ENCODE results near the gene HEY2. TPM values are rescaled to one million over a fixed set of nuclear protein-coding genes. Genes with fewer than 3 reads are reported as not detected.
A peak's percentile ranks its signal among the peaks of the same experiment; 100 is the strongest.

Gene HEY2
- total RNA-seq, 2 donors from 2014 or later: 26.5 to 40.9 TPM

DNA sequence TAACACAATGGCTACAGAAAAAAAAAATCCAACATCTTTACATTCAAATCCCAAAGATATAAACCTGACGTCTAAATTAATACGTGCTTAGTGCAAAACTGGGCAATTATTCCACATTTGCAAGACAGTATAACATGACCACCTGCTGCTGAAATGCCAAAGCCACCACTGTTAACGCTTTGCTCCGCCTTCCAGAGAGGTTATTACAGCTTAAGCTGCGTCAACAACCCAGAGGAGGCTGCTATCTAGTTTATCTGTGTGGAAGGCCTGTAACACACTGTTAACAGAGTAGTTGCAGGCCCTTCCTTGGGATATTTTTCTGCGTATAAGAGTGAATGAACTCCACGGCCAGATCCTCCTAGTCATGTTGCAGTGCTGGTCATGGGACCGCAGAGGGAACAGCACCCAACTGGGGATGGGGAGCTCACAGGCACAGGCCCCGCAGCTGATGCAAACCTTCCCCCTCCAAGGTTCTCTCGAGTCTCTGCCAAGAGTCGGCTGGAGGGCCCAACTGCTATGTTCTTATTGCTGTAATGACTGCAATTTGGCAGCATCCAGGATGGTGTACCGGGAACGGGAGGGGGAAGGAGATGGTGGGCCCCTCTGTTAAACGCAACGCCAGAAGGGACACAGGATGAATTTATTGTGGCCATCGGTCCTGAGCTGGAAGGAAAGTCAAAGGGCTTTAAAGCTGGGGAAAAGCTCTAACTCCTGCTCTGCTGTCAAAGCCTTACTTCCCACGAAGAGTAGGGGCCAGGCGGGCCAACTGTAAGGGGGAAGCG, 40.3 kb downstream of the HEY2 start:
- ATAC-seq (ENCODE audit: insufficient number of reproducible peaks, low FRiP score, low read depth): peak; percentile 45
- Histone ChIP-seq H3K36me3 (no peaks in the 10 kb centered on the region), H3K4me1 (ENCODE audit: control insufficient read depth in 1 of 2, low read depth in 2 of 2) (peaks cover 31 to 42% of the 10 kb centered on the region in 2 donors), H3K4me3 (peak overlapping the region; percentile 97), H3K27me3 (replicated peaks; ENCODE audit: insufficient read depth) (no peaks in the 10 kb centered on the region), H3K9me3 (no peaks in the 10 kb centered on the region), H3K27ac (peak overlapping the region; percentile 95 to 99)
- DNase-seq (ENCODE audit: low spot score): no peak
- no peak for TF ChIP-seq CTCF (IDR thresholded peaks at IDR 0.05)

DNA sequence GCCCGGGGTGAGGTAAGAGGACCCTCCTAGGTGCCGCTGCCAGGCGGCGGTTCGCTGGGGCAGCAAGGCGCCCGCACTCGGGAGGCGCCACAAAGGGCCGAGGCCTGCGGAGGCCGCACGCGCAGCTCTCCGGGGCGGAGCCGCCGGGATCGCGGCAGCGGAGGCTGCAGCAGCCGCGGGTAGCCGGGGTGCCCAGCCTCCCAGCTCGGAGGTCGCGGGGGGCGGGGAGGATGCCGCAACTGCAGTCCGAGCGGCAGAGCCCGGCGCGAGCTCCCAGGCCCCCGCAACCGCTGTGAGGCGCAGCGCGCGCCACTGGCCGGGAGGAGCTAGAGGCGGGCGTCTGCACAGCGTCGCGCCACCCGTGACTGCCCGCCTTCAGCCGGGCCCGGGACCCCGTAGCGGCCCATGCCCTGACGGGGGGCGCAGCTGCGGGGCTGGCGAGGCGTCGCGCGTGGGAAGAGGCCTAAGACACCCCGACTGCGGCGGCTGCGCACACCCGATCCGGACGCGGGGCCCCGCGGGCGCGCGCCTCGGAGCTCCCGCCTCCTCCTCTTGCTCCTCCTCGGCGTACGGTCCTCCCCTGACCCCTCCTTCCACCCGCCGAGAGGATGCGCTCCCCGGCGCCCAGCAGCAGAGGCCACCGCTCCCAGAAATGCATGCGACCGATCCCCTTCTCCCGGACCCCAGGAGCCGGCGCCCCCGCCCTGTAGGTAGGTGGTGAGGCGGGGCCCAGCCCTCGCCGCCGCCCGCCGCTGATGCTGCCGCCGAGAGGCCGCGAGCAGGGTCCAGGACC, 41.1 kb downstream of the HEY2 start, which contains the start of gene NCOA7:
TSS of gene NCOA7 (plus strand) at position 603 of the 793 bp plus-strand sequence. CDS start 24,395 bp downstream, outside the sequence.
- H3K9me3 ChIP-seq: no peaks in the 10 kb centered on the region
- H3K27ac ChIP-seq: peak within 1 kb of the TSS; percentile 95 to 99
- ATAC-seq (ENCODE audit: insufficient number of reproducible peaks, low FRiP score, low read depth) (peak; percentile 65), DNase-seq (ENCODE audit: low spot score) (no peak)
- H3K4me1 ChIP-seq (ENCODE audit: control insufficient read depth in 1 of 2, low read depth in 2 of 2): peaks cover 35 to 42% of the 10 kb centered on the region in 2 donors
- H3K36me3 ChIP-seq: no peaks in the 10 kb centered on the region
- peak within 1 kb of the TSS; percentile 97 for H3K4me3 ChIP-seq
- H3K27me3 ChIP-seq (replicated peaks; ENCODE audit: insufficient read depth): no peaks in the 10 kb centered on the region
- no peak for TF ChIP-seq CTCF (IDR thresholded peaks at IDR 0.05)

DNA sequence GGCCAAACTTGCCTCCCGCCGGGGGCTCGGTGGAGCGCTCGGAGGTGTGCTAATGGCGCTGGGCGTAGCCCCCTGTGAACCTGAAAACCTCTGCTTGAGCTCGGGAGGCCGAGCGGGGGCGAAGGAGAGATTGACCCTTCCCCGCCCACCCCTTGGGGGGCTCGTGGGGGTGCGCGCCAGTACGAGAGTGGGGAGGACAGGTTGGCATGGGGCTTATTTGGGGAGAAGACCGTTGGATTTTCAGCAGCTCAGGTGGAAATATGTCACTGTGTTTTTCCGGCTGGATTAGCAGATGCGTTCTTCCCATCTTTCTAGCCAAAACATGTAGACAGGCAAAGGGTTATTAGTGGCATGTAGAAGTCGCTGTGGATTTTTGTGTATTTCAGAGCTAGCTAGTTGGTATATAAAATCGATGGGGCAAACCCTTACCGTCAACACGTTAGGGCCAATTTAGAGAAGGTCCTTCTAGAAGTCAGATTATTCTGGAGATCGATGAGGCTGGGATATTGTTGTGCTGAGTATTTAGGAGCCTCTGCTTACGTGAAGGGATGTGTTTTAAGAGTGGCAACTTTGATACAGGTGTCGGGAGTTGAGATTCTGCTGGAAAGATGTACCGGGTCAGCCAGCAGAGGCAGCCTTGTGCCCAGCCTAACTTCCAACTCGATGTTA, 41.9 kb downstream of the HEY2 start:
- ATAC-seq (ENCODE audit: insufficient number of reproducible peaks, low FRiP score, low read depth) (no peak), DNase-seq (ENCODE audit: low spot score) (no peak)
- Histone ChIP-seq H3K27ac (peak overlapping the region; percentile 95 to 99), H3K9me3 (no peaks in the 10 kb centered on the region), H3K36me3 (no peaks in the 10 kb centered on the region), H3K4me1 (ENCODE audit: control insufficient read depth in 1 of 2, low read depth in 2 of 2) (peaks cover 35 to 42% of the 10 kb centered on the region in 2 donors), H3K27me3 (replicated peaks; ENCODE audit: insufficient read depth) (no peaks in the 10 kb centered on the region), H3K4me3 (peak overlapping the region; percentile 97)
- TF ChIP-seq CTCF (IDR thresholded peaks at IDR 0.05): peak; percentile 54

GRCh38 chr6:125791820-125792165, 42.4 kb downstream of the HEY2 start:
- Histone ChIP-seq H3K36me3 (no peaks in the 10 kb centered on the region), H3K4me1 (ENCODE audit: control insufficient read depth in 1 of 2, low read depth in 2 of 2) (peaks cover 35 to 42% of the 10 kb centered on the region in 2 donors), H3K27ac (peak overlapping the region in 1 of 2 donors; percentile 95), H3K9me3 (no peaks in the 10 kb centered on the region), H3K4me3 (peak overlapping the region; percentile 97), H3K27me3 (replicated peaks; ENCODE audit: insufficient read depth) (no peaks in the 10 kb centered on the region)
- DNase-seq (ENCODE audit: low spot score): no peak
- no peak for TF ChIP-seq CTCF (IDR thresholded peaks at IDR 0.05)
- no peak for ATAC-seq (ENCODE audit: insufficient number of reproducible peaks, low FRiP score, low read depth)

DNA sequence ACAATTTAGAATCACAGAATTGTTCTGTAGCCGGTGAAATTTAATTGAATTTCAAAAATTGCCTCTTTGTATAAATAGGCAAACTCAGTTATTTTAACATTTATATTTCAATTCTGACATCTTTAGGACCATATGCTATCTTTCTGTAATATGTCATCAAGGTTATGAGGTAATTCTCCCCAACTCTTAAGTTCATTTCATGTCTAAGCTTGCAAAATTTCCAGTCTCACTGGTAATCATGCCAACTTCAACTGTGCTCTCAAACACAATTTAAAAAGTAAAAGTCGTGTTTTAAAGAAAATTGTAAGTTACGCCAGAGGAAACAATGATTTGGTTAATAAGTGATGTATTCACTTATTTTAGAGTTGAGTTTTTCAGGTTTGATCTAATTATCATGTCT, 42.7 kb downstream of the HEY2 start:
- H3K4me1 ChIP-seq (ENCODE audit: control insufficient read depth in 1 of 2, low read depth in 2 of 2): peaks cover 35 to 42% of the 10 kb centered on the region in 2 donors

More for the DNA sequence above, 42.7 kb downstream of the HEY2 start:
- Histone ChIP-seq H3K36me3 (no peaks in the 10 kb centered on the region), H3K27me3 (replicated peaks; ENCODE audit: insufficient read depth) (no peaks in the 10 kb centered on the region), H3K27ac (peak overlapping the region in 1 of 2 donors; percentile 95), H3K9me3 (no peaks in the 10 kb centered on the region), H3K4me3 (peak overlapping the region; percentile 97)
- TF ChIP-seq CTCF (IDR thresholded peaks at IDR 0.05): no peak
- no peak for DNase-seq (ENCODE audit: low spot score)
- ATAC-seq (ENCODE audit: insufficient number of reproducible peaks, low FRiP score, low read depth): no peak
